Astrocyte of the cerebellum (primary cell): ENCODE measurements around the gene MARF1.
"Not testable (repeated sequence)": the region's sequence is repeated elsewhere in the genome, so short reads cannot be mapped to it uniquely, and the experiment has no call there.

ENCODE experiments used
- DNase-seq: peaks from one replicate; pipeline ENCODE4 v3.0.0-alpha.2; 2011; ENCODE audit warnings: low read depth
- H3K4me3 ChIP-seq: 2 replicates; pipeline ENCODE4 v1.5.1; 2011; ENCODE audit warnings: mild to moderate bottlenecking, low read depth, low read length, moderate library complexity
- in situ Hi-C: cut with HindIII; loops from 2 replicates; pipeline ENCODE4 v1.10.0; 2017; ENCODE audit warnings: low sequenced_read_pairs
- TF ChIP-seq, protein P1 (sequence below): IDR thresholded peaks from 2 replicates; pipeline ENCODE4 v1.5.1; 2012; ENCODE audit warnings: low read length, low read depth, moderate library complexity, mild to moderate bottlenecking; ENCODE audit errors: missing control alignments

Gene MARF1, protein sequence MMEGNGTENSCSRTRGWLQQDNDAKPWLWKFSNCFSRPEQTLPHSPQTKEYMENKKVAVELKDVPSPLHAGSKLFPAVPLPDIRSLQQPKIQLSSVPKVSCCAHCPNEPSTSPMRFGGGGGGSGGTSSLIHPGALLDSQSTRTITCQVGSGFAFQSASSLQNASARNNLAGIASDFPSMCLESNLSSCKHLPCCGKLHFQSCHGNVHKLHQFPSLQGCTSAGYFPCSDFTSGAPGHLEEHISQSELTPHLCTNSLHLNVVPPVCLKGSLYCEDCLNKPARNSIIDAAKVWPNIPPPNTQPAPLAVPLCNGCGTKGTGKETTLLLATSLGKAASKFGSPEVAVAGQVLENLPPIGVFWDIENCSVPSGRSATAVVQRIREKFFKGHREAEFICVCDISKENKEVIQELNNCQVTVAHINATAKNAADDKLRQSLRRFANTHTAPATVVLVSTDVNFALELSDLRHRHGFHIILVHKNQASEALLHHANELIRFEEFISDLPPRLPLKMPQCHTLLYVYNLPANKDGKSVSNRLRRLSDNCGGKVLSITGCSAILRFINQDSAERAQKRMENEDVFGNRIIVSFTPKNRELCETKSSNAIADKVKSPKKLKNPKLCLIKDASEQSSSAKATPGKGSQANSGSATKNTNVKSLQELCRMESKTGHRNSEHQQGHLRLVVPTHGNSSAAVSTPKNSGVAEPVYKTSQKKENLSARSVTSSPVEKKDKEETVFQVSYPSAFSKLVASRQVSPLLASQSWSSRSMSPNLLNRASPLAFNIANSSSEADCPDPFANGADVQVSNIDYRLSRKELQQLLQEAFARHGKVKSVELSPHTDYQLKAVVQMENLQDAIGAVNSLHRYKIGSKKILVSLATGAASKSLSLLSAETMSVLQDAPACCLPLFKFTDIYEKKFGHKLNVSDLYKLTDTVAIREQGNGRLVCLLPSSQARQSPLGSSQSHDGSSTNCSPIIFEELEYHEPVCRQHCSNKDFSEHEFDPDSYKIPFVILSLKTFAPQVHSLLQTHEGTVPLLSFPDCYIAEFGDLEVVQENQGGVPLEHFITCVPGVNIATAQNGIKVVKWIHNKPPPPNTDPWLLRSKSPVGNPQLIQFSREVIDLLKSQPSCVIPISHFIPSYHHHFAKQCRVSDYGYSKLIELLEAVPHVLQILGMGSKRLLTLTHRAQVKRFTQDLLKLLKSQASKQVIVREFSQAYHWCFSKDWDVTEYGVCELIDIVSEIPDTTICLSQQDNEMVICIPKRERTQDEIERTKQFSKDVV (N-terminal part only)

DNA sequence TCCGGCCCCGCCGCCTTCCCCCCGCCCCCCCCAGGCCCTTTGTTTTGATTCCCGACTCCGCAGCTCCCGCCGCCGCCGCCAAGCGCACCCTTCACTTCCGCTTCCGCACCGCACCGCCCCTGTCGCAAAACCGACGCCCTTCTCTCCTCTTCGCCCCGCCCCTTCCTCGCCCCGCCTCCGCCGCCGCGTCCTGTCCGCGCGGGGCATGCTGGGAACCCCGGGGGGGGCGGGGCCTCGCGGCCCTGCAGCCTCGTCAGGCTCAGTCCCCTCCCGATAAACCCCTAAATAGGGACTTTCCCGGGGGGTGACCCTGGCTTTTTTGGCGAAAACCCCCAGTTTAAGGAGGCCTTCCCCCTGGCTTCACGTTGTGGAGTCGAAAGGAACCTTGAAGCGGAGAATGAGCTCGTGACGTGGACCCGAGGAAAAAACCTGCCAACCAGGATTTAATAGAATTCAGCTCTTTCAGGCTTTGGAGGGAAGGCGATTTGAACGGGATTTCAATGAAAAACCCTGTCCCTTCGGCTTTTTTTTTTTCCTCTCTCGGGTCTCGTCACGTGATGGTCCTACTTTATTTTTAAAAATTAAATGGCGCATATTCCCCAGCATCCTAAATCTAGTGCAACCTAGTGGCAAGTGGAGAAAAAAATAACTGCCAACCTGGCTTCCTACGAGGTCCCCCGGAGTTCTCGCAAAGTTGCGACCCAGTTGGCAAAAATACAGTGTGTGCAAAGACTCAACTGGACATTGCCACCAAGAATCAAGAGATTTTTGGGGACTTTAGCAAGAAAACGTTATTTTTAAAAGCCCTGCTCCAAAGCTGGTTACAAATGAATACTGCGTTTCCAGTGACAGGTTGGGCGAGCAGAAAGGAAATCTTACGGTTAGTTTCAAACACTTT is at the start of gene MARF1:
Gene MARF1 (minus strand): TSS at position 107 of the 898 bp plus-strand sequence. CDS start 3,921 bp downstream, outside the sequence.
- peak within 1 kb of the TSS; percentile 92 for H3K4me3 ChIP-seq
- TF ChIP-seq, protein P1, sequence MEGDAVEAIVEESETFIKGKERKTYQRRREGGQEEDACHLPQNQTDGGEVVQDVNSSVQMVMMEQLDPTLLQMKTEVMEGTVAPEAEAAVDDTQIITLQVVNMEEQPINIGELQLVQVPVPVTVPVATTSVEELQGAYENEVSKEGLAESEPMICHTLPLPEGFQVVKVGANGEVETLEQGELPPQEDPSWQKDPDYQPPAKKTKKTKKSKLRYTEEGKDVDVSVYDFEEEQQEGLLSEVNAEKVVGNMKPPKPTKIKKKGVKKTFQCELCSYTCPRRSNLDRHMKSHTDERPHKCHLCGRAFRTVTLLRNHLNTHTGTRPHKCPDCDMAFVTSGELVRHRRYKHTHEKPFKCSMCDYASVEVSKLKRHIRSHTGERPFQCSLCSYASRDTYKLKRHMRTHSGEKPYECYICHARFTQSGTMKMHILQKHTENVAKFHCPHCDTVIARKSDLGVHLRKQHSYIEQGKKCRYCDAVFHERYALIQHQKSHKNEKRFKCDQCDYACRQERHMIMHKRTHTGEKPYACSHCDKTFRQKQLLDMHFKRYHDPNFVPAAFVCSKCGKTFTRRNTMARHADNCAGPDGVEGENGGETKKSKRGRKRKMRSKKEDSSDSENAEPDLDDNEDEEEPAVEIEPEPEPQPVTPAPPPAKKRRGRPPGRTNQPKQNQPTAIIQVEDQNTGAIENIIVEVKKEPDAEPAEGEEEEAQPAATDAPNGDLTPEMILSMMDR: peak; percentile 62
- in situ Hi-C loops: no loop called here
- peak; percentile 82 for DNase-seq

DNA sequence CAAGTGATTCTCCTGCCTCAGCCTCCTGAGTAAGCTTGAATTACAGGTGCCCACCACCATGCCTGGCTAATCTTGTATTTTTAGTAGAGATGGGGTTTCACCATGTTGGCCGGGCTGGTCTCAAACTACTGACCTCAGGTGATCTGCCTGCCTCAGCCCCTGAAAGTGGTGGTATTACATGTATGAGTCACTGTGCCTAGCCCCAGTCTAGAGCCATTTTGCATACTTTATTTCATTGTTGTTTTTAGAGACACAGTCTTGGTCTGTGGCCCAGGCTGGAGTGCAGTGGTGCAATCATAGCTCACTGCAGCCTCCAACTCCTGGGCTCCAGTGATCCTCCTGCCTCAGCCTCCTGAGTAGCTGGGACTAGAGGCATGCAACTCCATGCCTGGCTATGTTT is 49.6 kb upstream of the MARF1 start:
- in situ Hi-C loops, DNase-seq, H3K4me3 ChIP-seq: not testable (repeated sequence)

DNA sequence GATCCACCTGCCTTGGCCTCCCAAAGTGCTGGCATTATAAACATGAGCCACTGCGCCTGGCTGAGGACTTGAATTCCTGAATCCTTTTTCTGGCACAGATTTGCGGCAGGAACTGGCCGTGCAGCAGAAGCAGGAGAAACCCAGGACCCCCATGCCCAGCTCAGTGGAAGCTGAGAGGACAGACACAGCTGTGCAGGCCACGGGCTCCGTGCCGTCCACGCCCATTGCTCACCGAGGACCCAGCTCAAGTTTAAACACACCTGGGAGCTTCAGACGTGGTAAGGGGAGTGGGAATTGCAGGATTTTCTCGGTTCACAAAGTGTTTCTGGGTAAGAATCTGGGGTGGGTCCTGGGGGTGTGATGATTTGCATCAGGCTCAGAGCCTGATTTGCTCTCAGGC is 48.1 kb upstream of the MARF1 start:
- TF ChIP-seq, protein P1: no peak
- DNase-seq: no peak
- no peak overlapping the region for H3K4me3 ChIP-seq
- in situ Hi-C loops: no loop called here

DNA sequence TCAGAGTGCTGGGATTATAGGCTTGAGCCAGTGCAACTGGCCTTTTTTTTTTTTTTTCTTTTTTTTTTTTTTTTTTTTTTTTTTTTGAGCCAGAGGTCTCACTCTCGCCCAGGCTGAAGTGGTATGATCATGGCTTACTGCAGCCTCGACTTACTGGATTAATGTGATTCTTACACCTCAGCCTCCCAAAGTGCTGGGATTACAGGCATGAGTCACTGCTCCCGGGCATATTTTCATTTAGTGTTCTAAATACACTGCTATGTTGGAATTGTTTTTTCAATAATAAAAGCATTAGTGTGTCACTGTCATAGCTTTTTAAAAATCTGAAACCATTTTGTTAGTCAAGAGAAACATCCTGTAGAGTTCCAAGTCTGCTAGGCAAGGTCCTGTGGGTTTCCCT is 47.3 kb upstream of the MARF1 start:
- DNase-seq: no peak
- in situ Hi-C loops: no loop called here
- TF ChIP-seq, protein P1: no peak
- H3K4me3 ChIP-seq: no peak overlapping the region

DNA sequence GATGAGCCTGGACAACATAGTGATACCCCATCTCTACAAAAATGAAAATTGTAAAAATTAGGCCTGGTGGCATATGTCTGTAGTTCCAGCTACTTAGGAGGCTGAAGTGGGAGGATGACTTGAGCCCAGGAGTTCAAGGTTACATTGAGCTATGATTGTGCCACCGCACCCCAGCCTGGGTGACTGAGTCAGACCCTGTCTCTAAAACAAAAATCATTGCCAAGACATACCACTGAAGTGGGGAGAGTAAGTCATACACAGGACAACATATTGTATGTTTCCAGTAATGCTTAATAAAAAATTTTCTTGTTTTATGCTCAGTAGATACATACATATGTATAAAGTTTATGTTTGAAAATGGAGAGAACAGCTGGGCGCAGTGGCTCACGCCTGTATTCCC is 46.3 kb upstream of the MARF1 start:
- in situ Hi-C loops: no loop called here
- no peak for DNase-seq
- TF ChIP-seq, protein P1: no peak

DNA sequence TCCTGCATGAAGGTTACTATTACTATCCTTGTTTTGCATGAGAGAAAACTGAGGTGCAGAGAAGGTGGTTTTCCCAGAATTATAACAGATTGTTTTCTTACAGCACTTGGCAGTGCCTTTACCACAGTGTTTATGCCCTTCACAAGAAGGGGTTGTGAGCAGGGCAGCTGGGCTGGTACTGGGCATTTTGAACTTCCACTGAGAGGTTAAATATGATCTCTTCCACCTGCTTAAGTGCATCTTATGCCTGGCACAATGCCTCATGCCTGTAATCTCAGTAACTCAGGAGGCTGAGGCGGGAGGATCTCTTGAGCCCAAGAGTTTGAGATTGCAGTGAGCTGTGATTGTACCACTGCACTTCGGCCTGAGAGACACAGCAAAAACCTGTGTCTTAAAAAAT is 43.3 kb upstream of the MARF1 start:
- in situ Hi-C loops: no loop called here
- H3K4me3 ChIP-seq: no peak overlapping the region
- no peak for DNase-seq
- TF ChIP-seq, protein P1: no peak

More for the DNA sequence above, 46.3 kb upstream of the MARF1 start:
- no peak overlapping the region for H3K4me3 ChIP-seq
